HepG2 (cell line): ENCODE results near the gene SLC25A25. TPM values are rescaled to one million over a fixed set of nuclear protein-coding genes. Genes with fewer than 3 reads are reported as not detected.

Experiments used
- BHLHE40 ChIP-seq: IDR thresholded peaks from 2 replicates; pipeline ENCODE4 v1.6.1; 2011; ENCODE audit warnings: low read length, improper control_type of control experiment
- FOXK2 ChIP-seq: fragments of 450-650 bp; IDR thresholded peaks from 2 replicates; pipeline ENCODE4 v1.6.1; 2016
- HNRNPL ChIP-seq: fragments of 200-400 bp; formaldehyde crosslinking; IDR thresholded peaks from 2 replicates; pipeline ENCODE4 v1.6.1; 2017; ENCODE audit warnings: mild to moderate bottlenecking, low read depth, low read length
- NFKBIZ ChIP-seq: IDR thresholded peaks from 2 replicates; pipeline ENCODE4 v1.6.1; 2018; ENCODE audit warnings: missing genetic modification reagents, missing compliant biosample characterization
- PHF5A ChIP-seq: IDR thresholded peaks from one replicate; pipeline ENCODE4 v1.6.1; 2018; ENCODE audit warnings: low read depth, missing genetic modification reagents; ENCODE audit not compliant: unreplicated experiment
- TGIF2 ChIP-seq: IDR thresholded peaks from 2 replicates; pipeline ENCODE4 v1.6.1; 2016; ENCODE audit warnings: control low read depth, missing compliant biosample characterization
- THAP9 ChIP-seq: sonication (generic); formaldehyde crosslinking; IDR thresholded peaks from 2 replicates; pipeline ENCODE4; 2020; ENCODE audit warnings: missing genetic modification reagents, mild to moderate bottlenecking, borderline replicate concordance
- ZNF160 ChIP-seq: sonication (generic); formaldehyde crosslinking; IDR thresholded peaks from 2 replicates; pipeline ENCODE4 v1.8.0; 2022; ENCODE audit warnings: mild to moderate bottlenecking, inconsistent platforms, missing genetic modification reagents
- ZNF17 ChIP-seq: sonication (generic); formaldehyde crosslinking; IDR thresholded peaks from 2 replicates; pipeline ENCODE4 v1.5.0; 2020; ENCODE audit warnings: mild to moderate bottlenecking, missing genetic modification reagents
- ZNF383 ChIP-seq: sonication (generic); formaldehyde crosslinking; IDR thresholded peaks from 2 replicates; pipeline ENCODE4 v1.4.0; 2020; ENCODE audit warnings: missing genetic modification reagents, mild to moderate bottlenecking, borderline replicate concordance
- polyA plus RNA-seq, 8 experiments: library from polyadenylated mRNA; depleted of rRNA in 3 of 8; stranded (reverse) in 7 of 8; unstranded in 1 of 8; fragments of >200 nt; fragmentation: Illumina TruSeq in 4 of 8; extraction: Trizol in 4 of 8; gene quantifications; 2 replicates each; pipeline versions ENCODE4 v1.2.1 to v1.2.3, GENCODE V29; 2011 to 2016; ENCODE audit warnings: low read depth in 4 of 8, missing spikeins in 1 of 8, mixed read lengths in 1 of 8; ENCODE audit not compliant: insufficient read depth in 1 of 8
- total RNA-seq, 5 experiments: library from RNA; depleted of rRNA; stranded (reverse); fragments of >200 nt; fragmentation: Illumina TruSeq; extraction: Trizol; gene quantifications; 2 replicates each; pipeline ENCODE4 v1.2.3, GENCODE V29; 2016; ENCODE audit warnings: low read depth in 1 of 5
- TF ChIP-seq, protein P1 (sequence below): sonication (generic); formaldehyde crosslinking; conservative IDR thresholded peaks from 2 replicates; pipeline ENCODE4 v1.5.0; 2020; ENCODE audit warnings: missing genetic modification reagents
- TF ChIP-seq, protein P2 (sequence below): sonication (generic); formaldehyde crosslinking; IDR thresholded peaks from 2 replicates; pipeline ENCODE4 v1.4.0; 2020; ENCODE audit warnings: missing genetic modification reagents
- TF ChIP-seq, protein P3 (sequence below): sonication (generic); formaldehyde crosslinking; IDR thresholded peaks from 2 replicates; pipeline ENCODE4 v1.5.1; 2020; ENCODE audit warnings: mild to moderate bottlenecking, missing genetic modification reagents
- TF ChIP-seq, protein P4 (sequence below): sonication (generic); formaldehyde crosslinking; IDR thresholded peaks from 2 replicates; pipeline ENCODE4 v1.9.0; 2022; ENCODE audit warnings: low read depth, missing genetic modification reagents
- TF ChIP-seq, protein P5 (sequence below): sonication (generic); formaldehyde crosslinking; IDR thresholded peaks from 2 replicates; pipeline ENCODE4 v1.5.0; 2020; ENCODE audit warnings: mild to moderate bottlenecking, missing genetic modification reagents

SLC25A25 gene
- total and polyA plus RNA-seq, 2 of the 13 experiments (the other 11 are each of a cell fraction or from before 2014, with no cell fraction given), result 10.5 to 24.8 TPM

DNA sequence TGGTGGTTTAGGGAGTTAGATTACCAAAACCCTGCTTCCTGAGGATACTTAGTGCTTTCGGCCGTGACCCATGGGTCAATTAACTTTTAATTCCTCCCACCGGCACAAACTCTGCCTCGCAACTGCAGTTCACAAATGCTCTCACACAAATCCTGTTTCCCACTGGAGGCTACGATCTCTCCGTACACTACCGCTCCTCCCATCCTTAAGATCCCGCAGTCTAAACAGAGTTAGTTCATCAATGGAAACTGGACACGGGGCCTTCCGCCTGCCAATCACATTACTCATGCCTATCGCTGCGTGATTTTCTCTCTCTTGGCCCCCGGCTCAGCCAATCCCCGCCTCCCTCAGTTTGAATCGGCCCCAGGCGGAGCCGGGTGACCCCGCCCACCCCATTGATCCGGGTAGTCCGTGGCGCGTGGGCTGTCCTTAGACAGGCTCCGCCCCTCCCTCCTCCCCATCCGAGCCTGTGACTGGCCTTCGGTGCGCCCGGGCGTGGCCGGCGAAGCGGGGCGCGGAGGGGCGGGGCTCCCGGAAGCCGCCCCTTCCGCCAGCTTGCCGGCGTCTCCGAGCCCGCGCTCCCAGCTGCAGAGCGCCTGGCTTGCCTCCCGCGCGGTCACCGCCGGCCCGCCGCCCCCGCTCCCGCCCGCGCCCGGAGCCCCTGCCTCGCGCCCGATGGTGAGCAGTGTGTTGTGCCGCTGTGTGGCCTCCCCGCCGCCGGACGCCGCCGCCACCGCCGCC is at the start of gene SLC25A25 (continued):
- TF ChIP-seq, protein P1, sequence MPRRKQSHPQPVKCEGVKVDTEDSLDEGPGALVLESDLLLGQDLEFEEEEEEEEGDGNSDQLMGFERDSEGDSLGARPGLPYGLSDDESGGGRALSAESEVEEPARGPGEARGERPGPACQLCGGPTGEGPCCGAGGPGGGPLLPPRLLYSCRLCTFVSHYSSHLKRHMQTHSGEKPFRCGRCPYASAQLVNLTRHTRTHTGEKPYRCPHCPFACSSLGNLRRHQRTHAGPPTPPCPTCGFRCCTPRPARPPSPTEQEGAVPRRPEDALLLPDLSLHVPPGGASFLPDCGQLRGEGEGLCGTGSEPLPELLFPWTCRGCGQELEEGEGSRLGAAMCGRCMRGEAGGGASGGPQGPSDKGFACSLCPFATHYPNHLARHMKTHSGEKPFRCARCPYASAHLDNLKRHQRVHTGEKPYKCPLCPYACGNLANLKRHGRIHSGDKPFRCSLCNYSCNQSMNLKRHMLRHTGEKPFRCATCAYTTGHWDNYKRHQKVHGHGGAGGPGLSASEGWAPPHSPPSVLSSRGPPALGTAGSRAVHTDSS (CRISPR knock-in tag), result no peak
- no peak for TF ChIP-seq THAP9 (CRISPR knock-in tag)
- 0 out of 2 replicates have a peak, but pooled peaks have one; percentile 40 for TF ChIP-seq TGIF2 (CRISPR knock-in tag)
- TF ChIP-seq, protein P2, sequence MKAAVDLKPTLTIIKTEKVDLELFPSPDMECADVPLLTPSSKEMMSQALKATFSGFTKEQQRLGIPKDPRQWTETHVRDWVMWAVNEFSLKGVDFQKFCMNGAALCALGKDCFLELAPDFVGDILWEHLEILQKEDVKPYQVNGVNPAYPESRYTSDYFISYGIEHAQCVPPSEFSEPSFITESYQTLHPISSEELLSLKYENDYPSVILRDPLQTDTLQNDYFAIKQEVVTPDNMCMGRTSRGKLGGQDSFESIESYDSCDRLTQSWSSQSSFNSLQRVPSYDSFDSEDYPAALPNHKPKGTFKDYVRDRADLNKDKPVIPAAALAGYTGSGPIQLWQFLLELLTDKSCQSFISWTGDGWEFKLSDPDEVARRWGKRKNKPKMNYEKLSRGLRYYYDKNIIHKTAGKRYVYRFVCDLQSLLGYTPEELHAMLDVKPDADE (CRISPR knock-in tag), result no peak
- TF ChIP-seq ZNF160, result no peak
- TF ChIP-seq ZNF17 (CRISPR knock-in tag), result no peak
- no peak for TF ChIP-seq HNRNPL
- TF ChIP-seq, protein P3, sequence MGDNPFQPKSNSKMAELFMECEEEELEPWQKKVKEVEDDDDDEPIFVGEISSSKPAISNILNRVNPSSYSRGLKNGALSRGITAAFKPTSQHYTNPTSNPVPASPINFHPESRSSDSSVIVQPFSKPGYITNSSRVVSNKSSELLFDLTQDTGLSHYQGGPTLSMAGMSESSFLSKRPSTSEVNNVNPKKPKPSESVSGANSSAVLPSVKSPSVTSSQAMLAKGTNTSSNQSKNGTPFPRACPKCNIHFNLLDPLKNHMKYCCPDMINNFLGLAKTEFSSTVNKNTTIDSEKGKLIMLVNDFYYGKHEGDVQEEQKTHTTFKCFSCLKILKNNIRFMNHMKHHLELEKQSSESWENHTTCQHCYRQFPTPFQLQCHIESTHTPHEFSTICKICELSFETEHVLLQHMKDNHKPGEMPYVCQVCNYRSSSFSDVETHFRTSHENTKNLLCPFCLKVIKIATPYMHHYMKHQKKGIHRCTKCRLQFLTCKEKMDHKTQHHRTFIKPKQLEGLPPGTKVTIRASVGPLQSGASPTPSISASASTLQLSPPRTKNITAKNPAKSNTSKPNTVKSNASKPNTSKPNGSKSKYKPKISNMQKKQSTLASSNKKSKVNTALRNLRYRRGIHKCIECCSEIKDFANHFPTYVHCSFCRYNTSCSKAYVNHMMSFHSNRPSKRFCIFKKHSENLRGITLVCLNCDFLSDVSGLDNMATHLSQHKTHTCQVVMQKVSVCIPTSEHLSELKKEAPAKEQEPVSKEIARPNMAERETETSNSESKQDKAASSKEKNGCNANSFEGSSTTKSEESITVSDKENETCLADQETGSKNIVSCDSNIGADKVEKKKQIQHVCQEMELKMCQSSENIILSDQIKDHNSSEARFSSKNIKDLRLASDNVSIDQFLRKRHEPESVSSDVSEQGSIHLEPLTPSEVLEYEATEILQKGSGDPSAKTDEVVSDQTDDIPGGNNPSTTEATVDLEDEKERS (CRISPR knock-in tag), result no peak
- TF ChIP-seq ZNF383, result no peak
- TF ChIP-seq BHLHE40, result no peak
- no peak for TF ChIP-seq NFKBIZ (CRISPR knock-in tag)
- TF ChIP-seq, protein P4, sequence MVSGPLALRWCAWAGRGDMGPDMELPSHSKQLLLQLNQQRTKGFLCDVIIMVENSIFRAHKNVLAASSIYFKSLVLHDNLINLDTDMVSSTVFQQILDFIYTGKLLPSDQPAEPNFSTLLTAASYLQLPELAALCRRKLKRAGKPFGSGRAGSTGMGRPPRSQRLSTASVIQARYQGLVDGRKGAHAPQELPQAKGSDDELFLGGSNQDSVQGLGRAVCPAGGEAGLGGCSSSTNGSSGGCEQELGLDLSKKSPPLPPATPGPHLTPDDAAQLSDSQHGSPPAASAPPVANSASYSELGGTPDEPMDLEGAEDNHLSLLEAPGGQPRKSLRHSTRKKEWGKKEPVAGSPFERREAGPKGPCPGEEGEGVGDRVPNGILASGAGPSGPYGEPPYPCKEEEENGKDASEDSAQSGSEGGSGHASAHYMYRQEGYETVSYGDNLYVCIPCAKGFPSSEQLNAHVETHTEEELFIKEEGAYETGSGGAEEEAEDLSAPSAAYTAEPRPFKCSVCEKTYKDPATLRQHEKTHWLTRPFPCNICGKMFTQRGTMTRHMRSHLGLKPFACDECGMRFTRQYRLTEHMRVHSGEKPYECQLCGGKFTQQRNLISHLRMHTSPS (CRISPR knock-in tag), result no peak
- no peak for TF ChIP-seq PHF5A
- no peak for TF ChIP-seq FOXK2
- TF ChIP-seq, protein P5, sequence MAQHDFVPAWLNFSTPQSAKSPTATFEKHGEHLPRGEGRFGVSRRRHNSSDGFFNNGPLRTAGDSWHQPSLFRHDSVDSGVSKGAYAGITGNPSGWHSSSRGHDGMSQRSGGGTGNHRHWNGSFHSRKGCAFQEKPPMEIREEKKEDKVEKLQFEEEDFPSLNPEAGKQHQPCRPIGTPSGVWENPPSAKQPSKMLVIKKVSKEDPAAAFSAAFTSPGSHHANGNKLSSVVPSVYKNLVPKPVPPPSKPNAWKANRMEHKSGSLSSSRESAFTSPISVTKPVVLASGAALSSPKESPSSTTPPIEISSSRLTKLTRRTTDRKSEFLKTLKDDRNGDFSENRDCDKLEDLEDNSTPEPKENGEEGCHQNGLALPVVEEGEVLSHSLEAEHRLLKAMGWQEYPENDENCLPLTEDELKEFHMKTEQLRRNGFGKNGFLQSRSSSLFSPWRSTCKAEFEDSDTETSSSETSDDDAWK (CRISPR knock-in tag), result no peak
